Measurements from ENCODE around the gene GJA9.

DNA sequence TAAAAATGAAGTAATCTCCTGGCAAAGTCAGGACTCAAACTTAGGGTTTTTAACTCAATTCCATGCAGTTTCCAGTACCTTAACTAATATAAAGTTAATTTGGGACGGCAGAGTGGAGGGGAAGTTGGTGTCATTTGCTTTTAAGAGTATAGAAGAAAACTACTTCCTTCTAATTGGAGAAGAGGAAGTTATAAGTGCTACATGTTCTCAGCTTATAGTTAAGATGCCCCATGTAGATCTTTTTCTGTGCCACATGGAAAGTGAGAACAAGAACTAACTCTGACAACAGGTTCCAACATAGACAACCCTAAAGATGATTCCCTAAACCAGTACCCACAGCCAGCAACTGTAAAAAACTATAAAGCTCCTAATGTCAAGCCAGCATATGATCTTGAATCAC lies 33.3 kb downstream of the GJA9 start:
- TF ChIP-seq, protein P1, sequence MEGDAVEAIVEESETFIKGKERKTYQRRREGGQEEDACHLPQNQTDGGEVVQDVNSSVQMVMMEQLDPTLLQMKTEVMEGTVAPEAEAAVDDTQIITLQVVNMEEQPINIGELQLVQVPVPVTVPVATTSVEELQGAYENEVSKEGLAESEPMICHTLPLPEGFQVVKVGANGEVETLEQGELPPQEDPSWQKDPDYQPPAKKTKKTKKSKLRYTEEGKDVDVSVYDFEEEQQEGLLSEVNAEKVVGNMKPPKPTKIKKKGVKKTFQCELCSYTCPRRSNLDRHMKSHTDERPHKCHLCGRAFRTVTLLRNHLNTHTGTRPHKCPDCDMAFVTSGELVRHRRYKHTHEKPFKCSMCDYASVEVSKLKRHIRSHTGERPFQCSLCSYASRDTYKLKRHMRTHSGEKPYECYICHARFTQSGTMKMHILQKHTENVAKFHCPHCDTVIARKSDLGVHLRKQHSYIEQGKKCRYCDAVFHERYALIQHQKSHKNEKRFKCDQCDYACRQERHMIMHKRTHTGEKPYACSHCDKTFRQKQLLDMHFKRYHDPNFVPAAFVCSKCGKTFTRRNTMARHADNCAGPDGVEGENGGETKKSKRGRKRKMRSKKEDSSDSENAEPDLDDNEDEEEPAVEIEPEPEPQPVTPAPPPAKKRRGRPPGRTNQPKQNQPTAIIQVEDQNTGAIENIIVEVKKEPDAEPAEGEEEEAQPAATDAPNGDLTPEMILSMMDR (conservative IDR thresholded peaks at IDR 0.05 in 1 of 2, IDR thresholded peaks at IDR 0.05 in 1 of 2; ENCODE audit: low read depth in 1 of 2, low read length in 2 of 2): no peak
- no peak for TF ChIP-seq EZH2 (IDR thresholded peaks at IDR 0.05; ENCODE audit: low read length, missing control alignments)

All from fibroblast of lung (primary cell).